ENCODE measurements around the gene BSN. TPM values are rescaled to one million over a fixed set of nuclear protein-coding genes. Genes with fewer than 3 reads are reported as not detected.

BSN gene
- total RNA-seq, 2 donors from 2014 or later, result 0.82 to 11.6 TPM

GRCh38 chr3:49662021-49662420 lies 107.7 kb downstream of the BSN start:
- 90% methylated on average over 22 of the region's 22 CpGs for WGBS
- intact Hi-C loops (cut with DNase I), result no loop called here
- TF ChIP-seq POLR2A (IDR thresholded peaks at IDR 0.05) (no peak), CTCF (IDR thresholded peaks at IDR 0.05) (no peak), POLR2AphosphoS5 (IDR thresholded peaks at IDR 0.05) (no peak)

GRCh38 chr3:49662720-49663413 lies 108.6 kb downstream of the BSN start:
- Histone ChIP-seq H3K4me3 (no peak overlapping the region), H3K27ac (no peak overlapping the region), H3K4me1 (replicated peaks) (no peaks in the 10 kb centered on the region), H3K9me3 (no peaks in the 10 kb centered on the region), H3K36me3 (no peaks in the 10 kb centered on the region), H3K27me3 (replicated peaks; ENCODE audit: insufficient read depth) (no peaks in the 10 kb centered on the region)
- no peak for DNase-seq (ENCODE audit: low spot score)
- intact Hi-C loops (cut with DNase I), result no loop called here
- no peak for TF ChIP-seq POLR2A (IDR thresholded peaks at IDR 0.05)
- TF ChIP-seq CTCF (IDR thresholded peaks at IDR 0.05), result no peak
- no peak for TF ChIP-seq POLR2AphosphoS5 (IDR thresholded peaks at IDR 0.05)
- WGBS, result 89% methylated on average over 23 of the region's 34 CpGs

More at GRCh38 chr3:49662021-49662420, 107.7 kb downstream of the BSN start:
- no peak overlapping the region for H3K27ac ChIP-seq
- H3K36me3 ChIP-seq, result no peaks in the 10 kb centered on the region
- no peaks in the 10 kb centered on the region for H3K4me1 ChIP-seq (replicated peaks)
- no peaks in the 10 kb centered on the region for H3K27me3 ChIP-seq (replicated peaks; ENCODE audit: insufficient read depth)
- no peak overlapping the region for H3K4me3 ChIP-seq
- DNase-seq (ENCODE audit: low spot score), result no peak
- H3K9me3 ChIP-seq, result no peaks in the 10 kb centered on the region

GRCh38 chr3:49663831-49664230 lies 109.6 kb downstream of the BSN start:
- Histone ChIP-seq H3K4me3 (no peak overlapping the region), H3K36me3 (no peaks in the 10 kb centered on the region), H3K27ac (no peak overlapping the region), H3K4me1 (replicated peaks) (no peaks in the 10 kb centered on the region), H3K9me3 (no peaks in the 10 kb centered on the region), H3K27me3 (replicated peaks; ENCODE audit: insufficient read depth) (no peaks in the 10 kb centered on the region)
- TF ChIP-seq POLR2AphosphoS5 (IDR thresholded peaks at IDR 0.05) (no peak), CTCF (IDR thresholded peaks at IDR 0.05) (no peak), POLR2A (IDR thresholded peaks at IDR 0.05) (no peak)
- intact Hi-C loops (cut with DNase I), result no loop called here
- WGBS, result 100% methylated on average over 1 of the region's 1 CpG
- no peak for DNase-seq (ENCODE audit: low spot score)

GRCh38 chr3:49664300-49664699 lies 110.0 kb downstream of the BSN start:
- Histone ChIP-seq H3K4me1 (replicated peaks) (no peaks in the 10 kb centered on the region), H3K27ac (no peak overlapping the region), H3K9me3 (no peaks in the 10 kb centered on the region), H3K4me3 (no peak overlapping the region), H3K27me3 (replicated peaks; ENCODE audit: insufficient read depth) (no peaks in the 10 kb centered on the region), H3K36me3 (no peaks in the 10 kb centered on the region)
- no peak for TF ChIP-seq POLR2A (IDR thresholded peaks at IDR 0.05)
- whole genome bisulfite sequencing, result 90% methylated on average over 11 of the region's 11 CpGs
- intact Hi-C loops (cut with DNase I), result no loop called here
- no peak for DNase-seq (ENCODE audit: low spot score)

- no peaks in the 10 kb centered on the region for H3K27me3 ChIP-seq (replicated peaks; ENCODE audit: insufficient read depth)
- WGBS, result 63% methylated on average over 6 of the region's 6 CpGs
- DNase-seq (ENCODE audit: low spot score), result no peak
- intact Hi-C loops (cut with DNase I), result no loop called here
- no peaks in the 10 kb centered on the region for H3K36me3 ChIP-seq
- no peak for TF ChIP-seq POLR2AphosphoS5 (IDR thresholded peaks at IDR 0.05)
- no peak for TF ChIP-seq CTCF (IDR thresholded peaks at IDR 0.05)
- TF ChIP-seq POLR2A (IDR thresholded peaks at IDR 0.05), result no peak
- H3K4me1 ChIP-seq (replicated peaks), result no peaks in the 10 kb centered on the region
- H3K27ac ChIP-seq, result no peak overlapping the region
- H3K4me3 ChIP-seq, result no peak overlapping the region
- H3K9me3 ChIP-seq, result no peaks in the 10 kb centered on the region
Measured at GRCh38 chr3:49665822-49666519, 111.7 kb downstream of the BSN start.
